ENCODE measurements around the gene KCNIP2.

DNA sequence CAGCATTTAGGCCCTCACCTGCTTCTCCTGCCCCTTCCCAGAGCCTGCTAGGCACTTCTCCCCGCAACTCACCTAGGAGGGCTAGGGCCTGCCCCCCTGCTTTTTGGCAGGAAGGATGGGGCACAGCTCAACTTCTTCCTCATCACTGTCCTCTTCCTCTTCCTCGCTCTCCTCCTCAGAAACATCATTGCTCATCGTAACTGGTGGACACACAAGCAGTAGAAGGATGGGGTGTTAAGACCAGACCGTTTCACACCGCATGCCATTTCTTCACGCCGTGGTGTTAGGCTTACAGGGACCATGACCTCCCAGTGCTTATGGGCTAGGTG is 62.0 kb downstream of the KCNIP2 start:
- TF ChIP-seq SUZ12 (IDR thresholded peaks at IDR 0.05; ENCODE audit: extremely low read depth, insufficient read depth, insufficient read length) = no peak
- TF ChIP-seq YY1 (IDR thresholded peaks at IDR 0.05; ENCODE audit: insufficient read depth, insufficient read length) = no peak
- TF ChIP-seq ZNF274 (IDR thresholded peaks at IDR 0.05; ENCODE audit: low read depth, low read length) = no peak
